Activated T-cell treated with anti-CD3 and anti-CD28 coated beads for 1 hour (primary cell): ENCODE results near the gene GPR62.

ENCODE experiments used
- DNase-seq: peaks from one replicate; pipeline ENCODE4 v3.0.0-alpha.2; 2020; ENCODE audit warnings: low read depth

The GPR62 gene

GRCh38 chr3:51955893-51956770 lies 951 bp downstream of the GPR62 start:
- DNase-seq: no peak

GRCh38 chr3:51957520-51958205 lies 2.5 kb downstream of the GPR62 start:
- no peak for DNase-seq

- no peak for DNase-seq
Measured at GRCh38 chr3:51958603-51959521, 3.7 kb downstream of the GPR62 start.

- DNase-seq: no peak
Measured at GRCh38 chr3:51959651-51960050, 4.5 kb downstream of the GPR62 start.

- no peak for DNase-seq
Measured at GRCh38 chr3:51960386-51960785, 5.2 kb downstream of the GPR62 start.

GRCh38 chr3:51961011-51961410 lies 5.8 kb downstream of the GPR62 start:
- no peak for DNase-seq

- no peak for DNase-seq
Measured at GRCh38 chr3:51961602-51962569, 6.7 kb downstream of the GPR62 start.

- no peak for DNase-seq
Measured at GRCh38 chr3:51962854-51963530, 7.8 kb downstream of the GPR62 start.

- no peak for DNase-seq
Measured at GRCh38 chr3:51963951-51964451, 8.8 kb downstream of the GPR62 start.

- DNase-seq: no peak
Measured at GRCh38 chr3:51964521-51964920, 9.3 kb downstream of the GPR62 start.

GRCh38 chr3:51966016-51966415 lies 10.8 kb downstream of the GPR62 start:
- DNase-seq: no peak

- no peak for DNase-seq
Measured at GRCh38 chr3:51966486-51966885, 11.3 kb downstream of the GPR62 start.

GRCh38 chr3:51966922-51967383 lies 11.8 kb downstream of the GPR62 start:
- DNase-seq: no peak

- DNase-seq: no peak
Measured at GRCh38 chr3:51967384-51968169, 12.4 kb downstream of the GPR62 start, which contains the start of gene PCBP4. Gene PCBP4 (minus strand): TSS chr3:51967454. CDS start chr3:51961240, 6,214 bp downstream.

- DNase-seq: no peak
Measured at GRCh38 chr3:51968170-51968775, 13.1 kb downstream of the GPR62 start.

- no peak for DNase-seq
Measured at GRCh38 chr3:51968883-51969678, 13.9 kb downstream of the GPR62 start.

- no peak for DNase-seq
Measured at GRCh38 chr3:51969841-51970240, 14.7 kb downstream of the GPR62 start.
